OCI-LY1 (cell line): ENCODE results near the gene LRP5.

Source experiments
- EZH2 ChIP-seq: fragments of 200-600 bp; sonication (generic), shearing (Covaris generic); IDR thresholded peaks from 2 replicates; pipeline ENCODE4 v1.8.0; 2017; ENCODE audit warnings: borderline replicate concordance, mixed run types, mild to moderate bottlenecking, antibody characterized with exemption, low read length, moderate library complexity, mixed read lengths
- TF ChIP-seq, protein P1 (sequence below): fragments of 200-600 bp; sonication (generic), shearing (Covaris generic); IDR thresholded peaks from 2 replicates; pipeline ENCODE4 v1.5.1; 2017; ENCODE audit warnings: mild to moderate bottlenecking, antibody characterized with exemption, low read length, moderate library complexity, mixed read lengths

DNA sequence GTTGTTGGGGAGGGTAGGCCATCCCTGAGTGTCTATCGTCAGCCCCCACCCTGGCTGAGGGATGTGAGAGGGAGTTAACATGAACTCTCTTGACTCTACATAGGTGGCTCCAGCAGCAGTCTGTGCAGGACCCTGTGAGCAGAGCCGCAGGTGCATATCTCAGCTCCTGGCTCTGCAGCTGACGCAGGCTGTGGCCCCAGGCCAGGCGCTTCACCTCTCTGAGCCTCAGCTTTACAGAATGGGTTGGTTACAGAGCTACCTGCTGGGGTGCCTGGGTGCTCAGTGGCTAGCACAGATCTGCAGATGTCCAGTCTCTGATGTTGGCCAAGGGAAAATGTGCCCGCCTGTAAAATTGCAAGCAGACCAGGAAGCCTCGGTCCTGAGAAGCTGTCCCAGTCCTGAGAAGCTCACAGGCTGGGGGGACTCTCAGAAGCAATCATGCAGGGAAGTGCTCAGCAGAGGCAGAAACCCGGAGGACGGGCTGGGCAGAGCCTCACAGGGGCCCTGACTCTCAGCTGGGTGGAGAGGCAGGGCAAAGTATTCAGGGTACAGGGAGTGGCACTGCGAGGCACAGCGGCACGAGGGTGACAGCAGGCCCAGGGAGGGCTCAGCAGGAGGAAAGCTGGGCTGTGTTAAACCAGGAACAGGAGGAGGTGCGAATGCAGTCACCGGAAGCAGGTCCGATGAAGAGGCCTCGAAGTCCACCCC lies 15.9 kb upstream of the LRP5 start:
- TF ChIP-seq, protein P1, sequence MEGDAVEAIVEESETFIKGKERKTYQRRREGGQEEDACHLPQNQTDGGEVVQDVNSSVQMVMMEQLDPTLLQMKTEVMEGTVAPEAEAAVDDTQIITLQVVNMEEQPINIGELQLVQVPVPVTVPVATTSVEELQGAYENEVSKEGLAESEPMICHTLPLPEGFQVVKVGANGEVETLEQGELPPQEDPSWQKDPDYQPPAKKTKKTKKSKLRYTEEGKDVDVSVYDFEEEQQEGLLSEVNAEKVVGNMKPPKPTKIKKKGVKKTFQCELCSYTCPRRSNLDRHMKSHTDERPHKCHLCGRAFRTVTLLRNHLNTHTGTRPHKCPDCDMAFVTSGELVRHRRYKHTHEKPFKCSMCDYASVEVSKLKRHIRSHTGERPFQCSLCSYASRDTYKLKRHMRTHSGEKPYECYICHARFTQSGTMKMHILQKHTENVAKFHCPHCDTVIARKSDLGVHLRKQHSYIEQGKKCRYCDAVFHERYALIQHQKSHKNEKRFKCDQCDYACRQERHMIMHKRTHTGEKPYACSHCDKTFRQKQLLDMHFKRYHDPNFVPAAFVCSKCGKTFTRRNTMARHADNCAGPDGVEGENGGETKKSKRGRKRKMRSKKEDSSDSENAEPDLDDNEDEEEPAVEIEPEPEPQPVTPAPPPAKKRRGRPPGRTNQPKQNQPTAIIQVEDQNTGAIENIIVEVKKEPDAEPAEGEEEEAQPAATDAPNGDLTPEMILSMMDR = no peak
- TF ChIP-seq EZH2 = no peak
